IPS-15b (cell line): ENCODE results near the gene CDH15.

Experiments
- H3K27me3 ChIP-seq: one replicate; pipeline ENCODE4 v1.6.1; 2013; ENCODE audit warnings: low read length; ENCODE audit not compliant: control insufficient read depth, insufficient read depth
- H3K36me3 ChIP-seq: one replicate; pipeline ENCODE4 v1.6.1; 2013; ENCODE audit warnings: low read length; ENCODE audit not compliant: control insufficient read depth, insufficient read depth
- H3K4me1 ChIP-seq: one replicate; pipeline ENCODE4 v1.6.1; 2013; ENCODE audit warnings: mild to moderate bottlenecking, low read length; ENCODE audit not compliant: control insufficient read depth, insufficient read depth
- H3K4me3 ChIP-seq: one replicate; pipeline ENCODE4 v1.5.1; 2013; ENCODE audit warnings: low read depth, low read length
- H3K9ac ChIP-seq: one replicate; pipeline ENCODE4 v1.6.1; 2013; ENCODE audit warnings: low read depth, mild to moderate bottlenecking, low read length
- H3K9me3 ChIP-seq: one replicate; pipeline ENCODE4 v1.6.1; 2013; ENCODE audit warnings: mild to moderate bottlenecking, low read length; ENCODE audit not compliant: control insufficient read depth, insufficient read depth

The CDH15 gene

DNA sequence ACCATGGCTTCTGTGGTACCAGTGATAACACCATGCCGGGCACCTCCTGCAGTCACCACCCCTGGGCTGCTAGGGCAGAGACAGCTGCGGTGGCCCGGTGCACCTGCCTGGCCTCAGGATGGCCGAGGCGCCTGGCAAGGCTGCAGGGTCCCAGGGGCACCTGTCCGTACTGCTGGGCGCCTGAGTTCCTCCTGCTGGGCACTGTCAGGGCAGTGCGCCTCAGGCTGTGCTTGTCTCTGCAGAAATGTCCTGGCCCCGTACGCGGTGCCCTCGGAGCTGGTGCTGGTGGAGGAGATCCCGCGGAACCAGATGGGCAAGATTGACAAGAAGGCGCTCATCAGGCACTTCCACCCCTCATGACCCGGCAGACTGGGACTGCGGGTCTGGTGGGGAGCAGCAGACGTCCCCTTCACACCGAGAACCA, 17.7 kb upstream of the CDH15 start:
- Histone ChIP-seq H3K36me3 (peaks cover 13% of the 10 kb centered on the region), H3K9me3 (peaks cover 3% of the 10 kb centered on the region), H3K27me3 (no peaks in the 10 kb centered on the region), H3K9ac (no peak overlapping the region), H3K4me1 (no peaks in the 10 kb centered on the region), H3K4me3 (no peak overlapping the region)

DNA sequence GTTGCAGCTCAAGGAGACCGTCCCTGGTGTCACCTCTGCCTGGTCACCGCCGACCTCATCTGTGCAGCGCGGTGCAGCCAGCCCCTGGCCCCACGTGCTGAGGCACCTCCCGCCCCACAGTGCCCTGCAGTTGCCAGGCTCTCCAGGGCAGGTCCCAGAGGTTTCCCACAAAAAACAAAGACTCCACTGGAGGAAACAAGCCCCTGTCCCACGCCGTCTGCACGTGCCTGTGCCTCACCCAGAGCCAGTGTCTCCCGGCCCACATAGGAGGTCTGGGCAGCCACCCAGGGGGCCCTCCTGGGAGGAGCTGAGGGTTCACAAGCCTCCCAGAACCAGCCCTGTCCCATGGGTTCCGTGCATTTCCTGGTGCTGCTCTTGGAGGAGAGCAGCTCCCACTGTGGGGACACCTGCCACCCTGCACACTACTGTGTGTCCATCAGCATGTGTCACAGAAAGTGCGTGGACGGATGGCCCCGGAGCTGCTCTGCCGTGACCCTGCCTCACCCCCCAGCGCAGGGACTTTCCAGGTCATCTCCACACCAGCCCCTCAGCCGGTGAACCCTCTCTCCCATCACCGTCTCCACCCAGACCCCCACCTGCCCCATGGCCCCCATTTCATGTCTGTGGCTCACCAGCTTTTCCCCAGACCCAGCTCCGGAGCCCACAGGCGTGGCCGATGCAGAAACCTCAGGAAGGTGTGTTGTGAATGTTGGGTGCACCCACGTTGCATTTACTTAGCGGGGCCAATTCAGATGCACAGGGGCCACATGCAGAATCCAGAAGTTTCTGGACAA, 17.0 kb upstream of the CDH15 start:
- peaks cover 3% of the 10 kb centered on the region for H3K9me3 ChIP-seq
- H3K27me3 ChIP-seq, result no peaks in the 10 kb centered on the region
- H3K36me3 ChIP-seq, result peaks cover 11% of the 10 kb centered on the region
- H3K4me3 ChIP-seq, result no peak overlapping the region
- no peaks in the 10 kb centered on the region for H3K4me1 ChIP-seq
- no peak overlapping the region for H3K9ac ChIP-seq

- no peak overlapping the region for H3K9ac ChIP-seq
- H3K9me3 ChIP-seq, result peaks cover 3% of the 10 kb centered on the region
- no peaks in the 10 kb centered on the region for H3K4me1 ChIP-seq
- H3K36me3 ChIP-seq, result peaks cover 7% of the 10 kb centered on the region
- H3K4me3 ChIP-seq, result no peak overlapping the region
- no peaks in the 10 kb centered on the region for H3K27me3 ChIP-seq
Observed at GRCh38 chr16:89155184-89155679, 16.3 kb upstream of the CDH15 start.

- Histone ChIP-seq H3K4me3 (no peak overlapping the region), H3K9me3 (peaks cover 3% of the 10 kb centered on the region), H3K36me3 (no peaks in the 10 kb centered on the region), H3K4me1 (no peaks in the 10 kb centered on the region), H3K27me3 (no peaks in the 10 kb centered on the region), H3K9ac (no peak overlapping the region)
Observed at GRCh38 chr16:89155851-89156739, 15.5 kb upstream of the CDH15 start.

GRCh38 chr16:89156740-89157645, 14.6 kb upstream of the CDH15 start:
- H3K4me3 ChIP-seq, result no peak overlapping the region
- H3K4me1 ChIP-seq, result no peaks in the 10 kb centered on the region
- H3K9me3 ChIP-seq, result peaks cover 3% of the 10 kb centered on the region
- no peaks in the 10 kb centered on the region for H3K27me3 ChIP-seq
- H3K36me3 ChIP-seq, result no peaks in the 10 kb centered on the region
- no peak overlapping the region for H3K9ac ChIP-seq

DNA sequence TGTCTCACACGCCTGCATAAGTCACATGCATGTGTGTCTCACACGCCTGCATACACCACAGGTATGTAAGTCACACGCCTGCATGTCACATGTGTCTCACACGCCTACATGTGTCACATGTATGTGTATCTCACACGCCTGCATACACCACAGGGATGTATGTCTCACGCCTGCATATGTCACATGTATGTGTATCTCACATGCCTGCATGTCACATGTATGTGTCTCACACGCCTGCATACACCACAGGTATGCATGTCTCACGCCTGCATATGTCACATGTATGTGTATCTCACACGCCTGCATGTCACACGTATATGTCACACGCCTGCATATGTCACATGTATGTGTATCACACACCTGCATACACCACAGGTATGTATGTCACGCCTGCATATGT, 13.8 kb upstream of the CDH15 start:
- Histone ChIP-seq H3K4me1 (no peaks in the 10 kb centered on the region), H3K9me3 (peaks cover 3% of the 10 kb centered on the region), H3K36me3 (no peaks in the 10 kb centered on the region), H3K9ac (no peak overlapping the region), H3K4me3 (no peak overlapping the region), H3K27me3 (no peaks in the 10 kb centered on the region)

DNA sequence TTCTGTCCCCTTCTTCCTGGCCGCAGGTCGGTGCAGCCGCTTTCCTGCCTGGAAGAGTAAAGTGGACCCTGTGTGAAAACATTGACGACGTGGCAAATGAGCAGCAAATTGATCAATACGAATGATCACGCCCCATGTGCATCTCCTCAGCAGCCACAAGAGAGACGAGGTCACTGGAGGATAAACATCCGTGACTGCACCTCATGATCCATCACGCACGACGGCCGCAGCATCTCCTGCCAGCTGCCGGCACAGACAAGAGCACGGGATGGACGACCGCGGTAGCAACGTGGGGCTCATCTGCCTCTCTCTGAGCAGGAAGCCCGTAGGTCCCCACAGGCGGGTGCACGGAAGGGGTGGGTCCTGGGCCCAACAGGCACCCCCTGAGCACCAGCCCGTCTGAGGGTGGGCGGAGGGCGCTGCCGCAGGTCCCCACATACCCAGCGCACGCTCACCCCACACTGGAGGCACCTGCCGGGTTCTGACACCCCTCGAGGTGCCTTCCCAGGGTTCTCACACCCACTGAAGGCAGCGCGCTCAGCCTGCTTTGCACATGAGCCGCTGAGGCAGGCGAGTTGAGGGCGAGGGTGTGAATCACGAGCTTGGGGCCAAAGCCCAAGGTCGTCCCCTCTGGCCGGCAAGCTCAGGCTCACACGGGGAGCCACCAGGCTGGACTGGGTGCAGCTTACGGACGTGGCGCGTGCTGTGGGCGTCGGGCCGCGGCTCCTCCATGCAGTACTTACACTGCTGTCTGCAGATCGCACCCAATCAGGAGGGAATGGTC, 12.3 kb upstream of the CDH15 start:
- Histone ChIP-seq H3K9ac (no peak overlapping the region), H3K9me3 (peaks cover 3% of the 10 kb centered on the region), H3K36me3 (no peaks in the 10 kb centered on the region), H3K27me3 (no peaks in the 10 kb centered on the region), H3K4me1 (no peaks in the 10 kb centered on the region), H3K4me3 (no peak overlapping the region)

- H3K4me3 ChIP-seq, result no peak overlapping the region
- H3K27me3 ChIP-seq, result no peaks in the 10 kb centered on the region
- no peaks in the 10 kb centered on the region for H3K4me1 ChIP-seq
- peaks cover 3% of the 10 kb centered on the region for H3K9me3 ChIP-seq
- H3K9ac ChIP-seq, result no peak overlapping the region
- H3K36me3 ChIP-seq, result no peaks in the 10 kb centered on the region
Observed at GRCh38 chr16:89159850-89160354, 11.6 kb upstream of the CDH15 start.

DNA sequence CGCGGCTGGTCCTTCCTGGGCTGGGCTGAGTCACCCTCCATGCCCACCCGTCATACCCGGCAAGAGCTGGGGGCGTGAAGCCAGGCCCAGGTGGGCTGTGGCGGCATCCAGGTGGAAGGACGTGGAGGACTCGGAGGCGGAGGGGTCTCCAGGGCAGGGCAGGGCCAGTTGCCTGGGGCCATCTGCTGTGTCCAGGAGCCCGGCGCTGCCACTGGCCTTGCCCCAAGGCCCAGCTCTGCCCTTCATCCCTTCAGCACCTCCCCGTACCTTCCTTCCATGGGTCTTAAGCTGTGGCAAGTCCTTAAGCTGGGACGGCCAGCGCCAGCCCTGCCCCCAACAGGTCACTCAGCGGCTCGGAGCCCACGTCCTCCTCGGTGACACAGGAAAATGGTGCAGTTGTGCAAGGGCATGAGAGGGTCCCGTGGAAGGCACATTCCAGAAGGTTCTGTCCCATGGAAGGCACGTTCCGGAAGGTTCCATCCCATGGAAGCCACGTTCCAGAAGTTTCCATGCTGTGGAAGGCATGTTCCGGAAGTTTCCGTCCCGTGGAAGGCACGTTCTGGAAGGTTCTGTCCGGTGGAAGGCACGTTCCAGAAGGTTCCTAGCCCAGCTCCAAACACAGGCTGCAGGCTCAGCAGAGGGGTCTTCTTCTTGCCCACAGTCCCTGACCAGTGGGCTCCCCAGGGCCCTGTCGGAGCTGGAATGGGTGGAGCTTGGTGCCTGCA, 10.4 kb upstream of the CDH15 start:
- no peaks in the 10 kb centered on the region for H3K4me1 ChIP-seq
- no peaks in the 10 kb centered on the region for H3K36me3 ChIP-seq
- no peaks in the 10 kb centered on the region for H3K27me3 ChIP-seq
- peaks cover 3% of the 10 kb centered on the region for H3K9me3 ChIP-seq
- H3K9ac ChIP-seq, result no peak overlapping the region
- H3K4me3 ChIP-seq, result no peak overlapping the region
